ENCODE data around the gene ANO6. TPM values are rescaled to one million over a fixed set of nuclear protein-coding genes. Genes with fewer than 3 reads are reported as not detected.

The ANO6 gene
- total RNA-seq, 3 donors from 2014 or later: 71.8 to 141 (median 76.5) TPM

DNA sequence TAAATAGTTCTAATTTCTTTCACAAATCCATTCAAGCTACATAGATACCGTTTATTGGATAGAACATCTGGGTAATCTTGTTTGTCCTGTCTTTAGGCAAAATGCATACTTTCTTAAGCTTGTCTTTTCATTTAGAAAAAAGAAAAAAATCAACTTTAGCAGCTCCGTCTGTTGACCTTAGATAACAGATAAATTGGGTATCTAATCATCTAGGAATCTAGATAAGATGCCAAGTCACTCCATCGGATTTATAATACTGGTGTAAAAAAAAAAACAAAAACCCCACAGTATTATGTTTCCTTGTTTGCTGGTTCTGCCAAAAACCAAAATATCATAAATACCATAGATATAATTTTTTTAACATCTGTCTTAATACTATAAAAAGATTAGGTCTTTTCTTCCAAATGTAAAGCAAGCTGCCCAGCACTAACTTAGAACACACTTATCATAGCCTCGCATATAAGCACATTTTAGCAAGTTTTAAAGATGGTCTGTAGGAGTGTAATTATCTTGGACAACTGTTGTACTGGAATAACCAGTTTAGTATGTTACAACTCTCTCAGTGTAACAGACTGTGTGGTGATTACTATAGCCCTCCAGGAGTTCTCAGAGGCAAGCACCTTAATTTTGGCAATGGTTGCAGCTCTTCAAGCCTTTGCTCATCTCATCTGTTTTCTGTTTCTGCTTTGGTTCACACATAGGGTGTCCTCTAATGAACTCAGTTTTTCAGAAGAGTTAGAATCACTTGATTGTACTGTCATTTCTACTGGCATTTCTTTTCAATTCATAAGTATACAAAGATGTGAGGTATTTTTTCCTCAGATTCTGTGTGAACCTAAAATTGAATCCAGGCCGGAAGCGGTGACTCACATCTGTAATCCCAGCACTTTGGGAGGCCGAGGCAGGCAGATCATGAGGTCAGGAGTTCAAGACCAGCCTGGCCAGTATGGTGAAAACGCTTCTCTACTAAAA lies 83.1 kb downstream of the ANO6 start:
- H3K4me3 ChIP-seq: no peak overlapping the region
- peak overlapping the region; percentile 62 to 84 for H3K27ac ChIP-seq
- intact Hi-C loops (cut with DNase I; ENCODE audit: low total_unique reads): no loop called here
- H3K9me3 ChIP-seq: no peaks in the 10 kb centered on the region
- H3K27me3 ChIP-seq: no peaks in the 10 kb centered on the region
- H3K36me3 ChIP-seq: no peaks in the 10 kb centered on the region
- no peak for TF ChIP-seq POLR2A (IDR thresholded peaks at IDR 0.05)
- TF ChIP-seq, protein P1, sequence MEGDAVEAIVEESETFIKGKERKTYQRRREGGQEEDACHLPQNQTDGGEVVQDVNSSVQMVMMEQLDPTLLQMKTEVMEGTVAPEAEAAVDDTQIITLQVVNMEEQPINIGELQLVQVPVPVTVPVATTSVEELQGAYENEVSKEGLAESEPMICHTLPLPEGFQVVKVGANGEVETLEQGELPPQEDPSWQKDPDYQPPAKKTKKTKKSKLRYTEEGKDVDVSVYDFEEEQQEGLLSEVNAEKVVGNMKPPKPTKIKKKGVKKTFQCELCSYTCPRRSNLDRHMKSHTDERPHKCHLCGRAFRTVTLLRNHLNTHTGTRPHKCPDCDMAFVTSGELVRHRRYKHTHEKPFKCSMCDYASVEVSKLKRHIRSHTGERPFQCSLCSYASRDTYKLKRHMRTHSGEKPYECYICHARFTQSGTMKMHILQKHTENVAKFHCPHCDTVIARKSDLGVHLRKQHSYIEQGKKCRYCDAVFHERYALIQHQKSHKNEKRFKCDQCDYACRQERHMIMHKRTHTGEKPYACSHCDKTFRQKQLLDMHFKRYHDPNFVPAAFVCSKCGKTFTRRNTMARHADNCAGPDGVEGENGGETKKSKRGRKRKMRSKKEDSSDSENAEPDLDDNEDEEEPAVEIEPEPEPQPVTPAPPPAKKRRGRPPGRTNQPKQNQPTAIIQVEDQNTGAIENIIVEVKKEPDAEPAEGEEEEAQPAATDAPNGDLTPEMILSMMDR (IDR thresholded peaks at IDR 0.05): no peak
- peak in 1 of 3 donors; percentile 28 for TF ChIP-seq POLR2AphosphoS5 (IDR thresholded peaks at IDR 0.05)
- H3K4me1 ChIP-seq: peaks cover 7 to 8% of the 10 kb centered on the region in 2 donors
- no peak for DNase-seq (ENCODE audit: low spot score in 2 of 2)

DNA sequence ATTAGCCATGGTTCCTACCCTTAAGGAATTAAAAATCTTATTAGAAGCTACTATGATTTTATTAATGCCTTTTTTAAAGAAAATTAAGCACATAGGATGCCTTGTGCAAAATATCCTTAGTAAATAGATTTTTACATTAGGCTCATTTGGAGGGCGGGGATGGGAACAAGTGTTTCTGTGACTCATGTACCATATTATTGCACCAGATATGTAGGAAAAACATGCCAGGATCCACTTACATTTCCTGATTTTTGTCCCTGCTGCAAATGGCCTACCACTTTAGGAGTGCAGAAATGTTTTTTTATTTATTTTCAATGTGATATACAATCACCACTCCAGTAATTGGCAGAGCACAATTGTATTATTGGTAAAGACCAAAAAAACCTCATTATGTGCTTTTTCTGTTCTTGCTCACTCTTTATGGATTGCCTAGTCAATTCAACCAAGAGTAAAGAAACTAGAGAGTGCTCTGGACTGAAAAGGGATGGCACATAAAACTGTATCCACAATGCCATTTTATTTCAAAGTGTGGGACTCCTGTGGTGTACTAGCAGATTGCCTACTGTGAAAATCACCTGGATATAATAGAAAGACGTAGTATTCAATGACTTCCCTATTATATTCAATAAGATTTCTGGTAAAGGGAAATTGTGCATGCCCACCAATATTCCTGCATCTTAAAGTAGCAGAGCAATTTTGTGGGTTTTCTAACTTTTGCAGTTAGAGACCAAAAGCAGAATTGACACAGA lies 86.9 kb downstream of the ANO6 start:
- intact Hi-C loops (cut with DNase I; ENCODE audit: low total_unique reads): no loop called here
- TF ChIP-seq, protein P1 (IDR thresholded peaks at IDR 0.05): no peak
- no peak for TF ChIP-seq POLR2A (IDR thresholded peaks at IDR 0.05)
- TF ChIP-seq POLR2AphosphoS5 (IDR thresholded peaks at IDR 0.05): no peak
- no peak for DNase-seq (ENCODE audit: low spot score in 2 of 2)
- Histone ChIP-seq H3K27ac (no peak overlapping the region), H3K27me3 (no peaks in the 10 kb centered on the region), H3K4me3 (no peak overlapping the region), H3K4me1 (peaks cover 7 to 8% of the 10 kb centered on the region in 2 donors), H3K9me3 (no peaks in the 10 kb centered on the region), H3K36me3 (no peaks in the 10 kb centered on the region)

DNA sequence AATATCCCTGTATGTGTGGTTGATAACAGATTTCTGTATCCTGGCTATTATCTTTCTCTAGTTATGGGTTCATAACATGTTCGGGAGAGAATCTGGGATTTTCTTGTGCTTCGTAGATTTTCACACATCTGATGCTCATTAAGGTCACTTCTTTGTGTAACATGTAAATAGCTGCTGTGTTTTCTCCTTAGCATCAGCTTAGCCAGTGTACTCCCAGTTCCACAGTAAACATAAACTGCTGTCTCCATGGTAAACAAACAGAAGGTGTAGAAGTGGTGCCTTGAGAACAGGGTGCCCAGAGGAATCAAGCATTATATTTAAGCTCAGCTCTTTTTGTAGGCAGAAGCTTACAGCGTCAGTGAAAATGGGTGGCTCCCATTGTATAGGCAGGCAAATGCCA lies 88.0 kb downstream of the ANO6 start:
- no peak for DNase-seq (ENCODE audit: low spot score in 2 of 2)
- no peaks in the 10 kb centered on the region for H3K27me3 ChIP-seq
- intact Hi-C loops (cut with DNase I; ENCODE audit: low total_unique reads): no loop called here
- H3K27ac ChIP-seq: peak overlapping the region; percentile 56 to 64
- TF ChIP-seq POLR2A (IDR thresholded peaks at IDR 0.05) (no peak), POLR2AphosphoS5 (IDR thresholded peaks at IDR 0.05) (no peak)
- TF ChIP-seq, protein P1 (IDR thresholded peaks at IDR 0.05): no peak
- H3K4me3 ChIP-seq: no peak overlapping the region
- peaks cover 3 to 5% of the 10 kb centered on the region in 2 donors for H3K4me1 ChIP-seq
- H3K9me3 ChIP-seq: no peaks in the 10 kb centered on the region
- no peaks in the 10 kb centered on the region for H3K36me3 ChIP-seq

DNA sequence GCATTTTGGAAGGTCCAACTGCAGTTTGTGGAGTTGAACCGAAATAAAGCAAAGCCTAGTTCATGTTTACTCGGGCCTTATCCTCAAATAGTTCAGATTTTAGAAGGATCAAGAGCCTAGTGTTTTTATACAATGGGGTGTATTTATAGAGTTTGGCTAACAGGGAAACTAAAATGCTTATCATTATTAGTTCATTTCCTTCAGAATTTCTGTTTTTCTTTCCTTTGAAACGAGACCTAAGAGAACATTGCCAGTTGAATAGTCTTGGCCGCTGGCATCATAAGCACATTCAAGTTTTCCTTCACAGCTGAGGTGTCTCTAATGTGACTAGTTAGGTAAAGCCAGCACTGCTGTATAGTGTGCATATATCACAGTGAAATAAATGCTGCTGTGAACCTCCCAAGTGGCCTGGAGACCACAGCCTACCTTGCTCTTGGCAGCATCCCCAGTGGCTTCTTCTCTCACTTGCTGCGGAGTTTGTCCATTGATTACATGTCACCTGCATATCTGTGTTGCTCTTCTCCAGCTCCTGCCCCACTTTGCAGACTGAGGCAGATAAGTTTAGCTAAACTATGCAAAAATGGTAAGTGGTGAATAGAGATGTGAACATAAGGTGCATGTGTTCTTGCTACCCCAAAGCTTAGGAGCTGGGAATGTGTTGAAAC lies 88.8 kb downstream of the ANO6 start:
- Histone ChIP-seq H3K27me3 (no peaks in the 10 kb centered on the region), H3K36me3 (no peaks in the 10 kb centered on the region), H3K27ac (peak overlapping the region; percentile 56 to 64), H3K9me3 (no peaks in the 10 kb centered on the region), H3K4me1 (peaks cover 0 to 2% of the 10 kb centered on the region in 2 donors), H3K4me3 (no peak overlapping the region)
- intact Hi-C loops (cut with DNase I; ENCODE audit: low total_unique reads): no loop called here
- TF ChIP-seq POLR2A (IDR thresholded peaks at IDR 0.05) (no peak), POLR2AphosphoS5 (IDR thresholded peaks at IDR 0.05) (no peak)
- TF ChIP-seq, protein P1 (IDR thresholded peaks at IDR 0.05): no peak
- DNase-seq (ENCODE audit: low spot score in 2 of 2): no peak

Data from breast epithelium (tissue), 4 donors.